ENCODE results near the gene CR2.

- no peak for TF ChIP-seq CTCF (IDR thresholded peaks at IDR 0.05; ENCODE audit: low read depth, low read length, missing input control)
- no peak for TF ChIP-seq RAD21 (IDR thresholded peaks at IDR 0.05)
- no peak for TF ChIP-seq EGR1 (IDR thresholded peaks at IDR 0.05; ENCODE audit: low read depth in 2 of 2)
- TF ChIP-seq RXRA (IDR thresholded peaks at IDR 0.05), result no peak
- no peak for TF ChIP-seq ZBTB33 (IDR thresholded peaks at IDR 0.05)
- TF ChIP-seq REST (IDR thresholded peaks at IDR 0.05), result no peak
- TF ChIP-seq YY1 (IDR thresholded peaks at IDR 0.05), result no peak
Measured at GRCh38 chr1:207458414-207458813, 4.3 kb downstream of the CR2 start.

Measured in liver (tissue), 3 donors.